Measurements from ENCODE around the gene PPP1R9A.

Gene PPP1R9A

GRCh38 chr7:95204618-95205017 lies 297.2 kb downstream of the PPP1R9A start:
- DNase-seq (ENCODE audit: low spot score): no peak

DNA sequence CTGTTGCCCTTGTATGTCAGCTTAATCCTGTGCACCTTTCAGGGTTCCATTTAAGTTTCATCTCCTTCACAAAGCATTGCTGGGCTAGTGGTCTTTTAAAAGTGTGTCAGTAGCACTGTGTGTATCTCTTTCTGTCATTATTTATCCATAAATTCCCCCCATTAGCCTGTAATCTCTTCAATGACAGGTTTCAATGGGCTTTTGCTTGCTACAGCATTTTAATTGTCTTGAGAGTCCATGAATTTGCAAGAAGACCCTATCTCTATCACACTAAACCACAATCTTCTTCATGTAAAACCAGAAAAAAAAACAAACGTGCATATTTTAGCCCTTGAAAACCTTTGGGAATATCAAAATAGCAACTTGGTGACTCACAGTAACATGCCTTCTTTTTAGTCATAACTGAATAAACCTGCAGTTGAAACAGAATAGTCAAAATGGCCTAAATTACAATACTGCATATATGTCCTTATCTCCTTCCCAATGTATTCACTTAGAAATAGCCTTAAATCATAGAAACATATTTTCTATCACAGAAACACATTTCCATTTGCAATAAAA lies 298.4 kb downstream of the PPP1R9A start:
- DNase-seq (ENCODE audit: low spot score): peak; percentile 13

DNA sequence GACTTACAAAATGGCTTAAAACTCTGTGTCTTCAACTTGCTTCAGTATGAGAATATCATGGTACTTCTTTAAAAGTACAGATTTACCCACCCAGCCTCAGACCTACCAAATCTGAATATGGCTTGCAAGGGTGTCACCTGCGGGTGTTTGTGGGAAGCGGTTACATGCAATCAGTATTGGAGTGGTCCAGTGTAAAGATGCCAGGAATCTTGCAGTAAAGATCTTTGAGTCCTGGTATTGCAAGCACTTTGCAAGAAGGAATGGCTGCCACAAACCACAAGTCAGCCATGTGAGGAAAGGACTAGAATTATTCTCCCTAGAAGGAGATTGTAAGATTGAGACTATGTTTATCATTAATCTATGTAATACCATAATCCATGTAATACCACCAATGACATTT lies 301.9 kb downstream of the PPP1R9A start:
- DNase-seq (ENCODE audit: low spot score): no peak

- no peak for DNase-seq (ENCODE audit: low spot score)
Observed at GRCh38 chr7:95209788-95210187, 302.4 kb downstream of the PPP1R9A start.

- DNase-seq (ENCODE audit: low spot score): no peak
Observed at GRCh38 chr7:95213148-95213547, 305.8 kb downstream of the PPP1R9A start.

DNA sequence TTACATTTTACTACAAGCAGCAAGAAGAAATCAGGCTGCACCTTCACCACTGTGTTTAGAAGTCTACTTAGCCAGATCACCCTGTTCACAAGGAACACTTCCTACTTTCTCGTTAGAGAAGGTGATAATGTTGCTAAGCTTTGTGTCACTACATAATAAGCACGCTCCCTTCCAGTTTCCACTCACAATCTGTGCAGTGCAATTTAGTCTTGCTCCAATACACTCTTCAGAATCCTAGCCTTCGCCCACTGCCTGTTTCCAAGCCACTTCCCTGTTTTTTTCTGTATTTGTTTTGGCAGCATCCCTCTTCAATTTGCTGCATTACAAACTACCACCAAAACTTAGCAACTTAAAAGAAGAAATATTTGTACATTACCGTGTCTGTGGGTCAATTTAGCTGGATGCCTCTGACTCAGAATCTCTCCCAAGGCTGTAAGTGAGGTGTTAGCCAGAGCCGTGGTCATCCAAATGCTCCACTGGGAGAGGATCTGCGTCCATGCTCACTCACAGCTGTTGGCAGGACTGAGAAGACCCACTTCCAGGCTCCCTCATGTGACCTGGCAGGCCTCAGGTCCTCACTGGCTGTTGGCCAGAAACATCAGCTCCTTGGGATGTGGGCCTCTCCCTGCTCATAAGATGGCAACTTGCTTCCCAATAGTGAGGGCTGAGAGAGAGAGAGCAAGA lies 306.6 kb downstream of the PPP1R9A start:
- no peak for DNase-seq (ENCODE audit: low spot score)

GRCh38 chr7:95219721-95220120 lies 312.3 kb downstream of the PPP1R9A start:
- DNase-seq (ENCODE audit: low spot score): no peak

DNA sequence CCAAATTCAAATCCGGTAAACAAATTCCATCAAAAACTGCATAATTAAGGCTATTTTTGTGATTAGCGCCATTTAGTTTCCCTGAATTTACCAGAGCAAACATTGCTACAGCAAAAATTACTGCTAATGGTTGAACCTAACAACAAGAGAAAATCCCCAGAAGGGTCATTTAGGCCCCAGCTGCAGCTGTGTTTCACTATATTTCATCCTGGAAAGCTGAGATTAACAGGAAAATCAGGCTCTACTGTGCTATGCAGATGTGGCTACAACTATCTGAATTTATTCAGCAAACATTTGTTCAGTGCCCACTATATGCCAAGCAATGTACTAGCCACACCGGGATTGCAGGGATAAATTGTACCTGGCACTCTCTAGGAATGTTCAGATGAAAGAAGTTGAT lies 312.9 kb downstream of the PPP1R9A start:
- DNase-seq (ENCODE audit: low spot score): no peak

DNA sequence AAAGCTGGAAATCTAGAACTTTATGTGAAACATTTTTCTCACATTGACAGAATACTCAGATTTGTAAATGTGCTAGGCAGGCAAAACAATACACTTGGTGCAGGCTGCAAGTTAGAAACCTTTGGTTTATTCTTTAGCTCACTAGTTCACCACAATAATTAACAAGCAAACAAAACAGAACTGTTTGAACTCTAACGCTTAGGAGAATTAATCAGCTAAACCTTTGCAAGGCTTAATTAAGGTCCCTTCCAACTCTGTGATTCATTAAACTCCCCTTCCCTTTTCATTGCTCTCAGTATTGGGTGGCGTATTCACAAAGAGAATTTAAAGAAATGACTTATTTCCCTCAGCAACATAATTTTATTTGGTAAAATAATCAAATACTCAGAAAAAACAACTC lies 317.9 kb downstream of the PPP1R9A start:
- no peak for DNase-seq (ENCODE audit: low spot score)

- no peak for DNase-seq (ENCODE audit: low spot score)
Observed at GRCh38 chr7:95229301-95229700, 321.9 kb downstream of the PPP1R9A start.

DNA sequence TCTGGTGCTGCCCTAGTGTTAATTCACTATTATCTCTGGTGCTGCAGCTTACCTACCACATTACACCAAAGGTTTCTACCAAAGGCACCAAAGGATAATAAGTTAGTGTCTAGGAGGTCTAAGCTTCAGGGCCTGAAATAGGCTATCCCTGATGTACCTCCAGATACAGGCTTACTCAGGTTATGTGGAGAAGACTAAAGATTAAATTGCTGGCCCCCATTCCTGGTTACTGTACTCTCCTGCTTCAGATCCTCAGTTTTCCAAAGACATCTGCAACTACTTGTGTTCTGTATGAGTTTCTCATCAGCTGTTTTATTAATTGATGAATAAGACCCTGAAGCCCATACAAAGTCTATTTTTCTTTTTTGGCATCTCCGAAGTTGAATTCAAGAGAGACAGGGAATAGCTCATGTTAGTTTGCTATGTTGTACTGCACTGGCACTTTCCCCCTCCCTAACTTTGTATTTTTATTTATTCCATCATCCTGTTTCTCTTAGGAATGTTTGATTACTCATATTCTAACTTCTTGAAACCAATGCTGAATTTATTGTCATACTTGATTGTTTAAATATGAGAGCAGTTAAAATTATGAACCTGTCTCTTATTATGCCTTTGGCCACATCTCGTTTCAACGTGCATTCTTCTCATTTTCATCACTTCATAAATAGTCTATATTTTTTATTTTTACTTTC lies 331.0 kb downstream of the PPP1R9A start:
- no peak for DNase-seq (ENCODE audit: low spot score)

DNA sequence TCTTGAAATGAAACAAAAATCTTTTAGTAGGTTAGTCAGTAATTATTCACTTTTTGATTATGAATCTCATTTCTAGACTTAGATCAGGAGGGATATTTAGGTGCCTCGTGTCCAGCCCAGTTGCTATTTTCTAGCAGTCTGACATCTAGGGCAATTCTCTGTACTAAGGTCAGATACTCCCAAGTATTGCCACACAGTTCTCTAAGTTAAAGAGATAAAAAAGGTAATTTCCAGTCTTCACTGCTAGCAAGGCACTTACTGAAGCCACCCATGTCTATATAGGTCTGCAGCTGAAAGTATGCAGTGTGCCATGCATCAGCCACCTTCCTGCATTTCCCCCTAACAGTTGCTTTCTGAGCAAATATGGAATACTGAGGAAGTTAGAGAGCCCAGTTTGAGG lies 333.5 kb downstream of the PPP1R9A start:
- DNase-seq (ENCODE audit: low spot score): no peak

- DNase-seq (ENCODE audit: low spot score): no peak
Observed at GRCh38 chr7:95242266-95242665, 334.9 kb downstream of the PPP1R9A start.

GRCh38 chr7:95244616-95245015 lies 337.2 kb downstream of the PPP1R9A start:
- no peak for DNase-seq (ENCODE audit: low spot score)

DNA sequence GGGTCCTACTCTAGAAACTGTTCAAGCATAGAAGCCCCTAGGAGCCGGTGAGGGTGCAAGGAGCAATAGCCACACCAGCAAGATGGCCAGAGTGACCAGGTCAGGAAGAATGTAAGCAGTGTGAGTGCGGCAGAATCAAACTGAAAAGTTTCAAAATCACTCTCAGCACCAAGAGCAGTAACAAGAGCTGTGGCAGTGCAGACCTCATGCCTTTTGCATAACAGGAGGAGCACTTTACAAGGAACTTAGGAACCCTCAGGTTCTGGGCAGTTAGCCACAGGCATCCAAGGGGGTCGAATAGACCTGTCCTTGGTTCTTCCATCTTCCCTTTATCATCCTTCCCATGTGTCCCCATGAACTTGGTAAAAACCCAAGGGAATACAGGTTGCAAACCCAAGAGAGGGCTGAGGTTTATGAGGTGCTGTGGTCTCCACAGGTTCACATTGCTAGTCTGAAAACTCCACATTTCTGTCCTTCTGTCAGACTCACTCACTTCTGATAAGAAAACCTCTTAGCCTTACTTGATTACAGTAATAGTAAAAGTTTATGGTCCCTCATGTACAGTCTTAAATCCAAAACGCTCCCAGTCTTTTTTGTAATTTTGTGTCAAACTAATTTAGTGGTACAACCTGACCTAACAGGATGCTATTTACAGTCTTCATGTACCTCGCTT lies 338.6 kb downstream of the PPP1R9A start:
- DNase-seq (ENCODE audit: low spot score): no peak

DNA sequence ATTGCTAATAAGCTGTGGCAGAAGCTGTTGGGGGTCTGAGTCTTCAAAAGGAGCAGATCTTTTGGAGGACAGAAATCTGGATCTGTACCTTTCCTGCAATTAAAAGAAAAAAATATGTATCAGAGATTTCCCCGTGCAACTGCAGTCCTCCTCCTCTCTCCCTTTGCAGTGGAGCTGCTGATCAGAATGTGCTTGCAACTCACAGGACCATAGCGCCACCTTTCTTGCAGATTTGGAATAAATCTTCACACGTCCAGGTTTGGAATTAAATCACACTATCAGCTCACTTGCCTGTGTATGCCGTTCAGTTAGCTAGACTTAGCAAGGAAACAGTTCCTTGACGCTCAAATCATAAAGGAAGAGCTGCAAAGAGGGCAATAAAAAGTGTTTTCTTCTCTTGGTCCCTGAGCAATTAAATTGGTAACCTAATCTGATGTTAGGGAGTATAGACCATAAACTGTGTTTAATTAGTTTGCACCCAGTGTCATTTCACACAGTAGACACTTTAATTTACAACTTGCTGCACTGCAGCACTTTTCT lies 339.5 kb downstream of the PPP1R9A start:
- peak; percentile 76 for DNase-seq (ENCODE audit: low spot score)

DNA sequence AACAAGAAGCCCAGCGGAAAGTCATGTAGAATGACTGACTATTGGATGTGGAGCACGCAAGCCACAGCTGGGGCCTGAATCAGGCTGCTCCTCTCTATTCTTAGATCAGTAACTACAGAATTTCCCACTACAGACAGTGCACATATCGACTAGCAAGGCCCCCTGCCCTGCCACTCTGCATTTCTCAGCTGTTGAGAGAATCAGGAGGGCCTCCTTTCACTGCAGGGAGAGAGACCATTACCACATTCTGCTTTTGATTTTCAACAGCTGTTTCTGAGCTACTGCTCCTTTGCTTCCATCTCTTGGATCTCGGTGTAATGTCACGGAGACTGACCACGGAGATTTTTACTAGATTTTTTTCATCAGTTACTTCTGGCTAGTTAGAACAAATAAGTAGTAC lies 343.2 kb downstream of the PPP1R9A start:
- no peak for DNase-seq (ENCODE audit: low spot score)

DNA sequence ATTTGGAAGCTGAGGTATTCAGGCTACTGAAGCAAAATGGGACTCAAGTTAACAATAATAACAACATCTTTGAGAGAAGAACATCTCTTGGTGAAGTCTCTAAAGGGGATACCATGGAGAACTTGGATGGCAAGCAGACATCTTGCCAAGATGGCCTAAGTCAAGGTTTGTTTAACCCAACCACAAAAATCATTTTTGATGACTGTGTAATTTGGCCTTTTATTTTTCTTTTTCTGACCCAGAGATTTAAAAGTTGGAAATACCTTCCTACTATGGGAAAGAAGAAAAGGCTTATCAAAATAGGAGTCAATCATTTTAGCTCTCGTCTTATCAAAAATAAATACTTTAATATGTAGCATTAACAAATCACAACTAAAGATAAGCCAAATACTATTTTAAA lies 344.6 kb downstream of the PPP1R9A start:
- no peak for DNase-seq (ENCODE audit: low spot score)

- no peak for DNase-seq (ENCODE audit: low spot score)
Observed at GRCh38 chr7:95253986-95254385, 346.6 kb downstream of the PPP1R9A start.

DNA sequence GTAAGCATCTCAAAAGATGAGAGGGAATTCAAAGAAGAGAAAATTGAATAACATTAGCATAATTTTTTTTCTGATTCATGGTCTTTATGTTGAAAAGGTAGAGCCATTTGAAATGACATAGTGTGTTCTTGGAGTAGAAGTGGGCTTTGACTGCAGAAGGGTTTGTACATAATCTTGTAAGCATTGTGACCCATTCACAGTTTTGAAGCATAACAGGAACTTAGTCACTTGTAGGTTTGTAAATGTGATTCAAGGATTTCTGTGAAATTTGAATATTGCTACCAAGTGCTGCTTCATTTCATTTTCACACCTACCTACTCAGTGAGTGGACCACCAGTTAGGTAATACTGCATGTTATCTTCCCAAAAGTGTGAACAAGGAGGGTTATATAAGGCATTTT lies 348.3 kb downstream of the PPP1R9A start:
- DNase-seq (ENCODE audit: low spot score): no peak

GRCh38 chr7:95261895-95262415 lies 354.6 kb downstream of the PPP1R9A start:
- no peak for DNase-seq (ENCODE audit: low spot score)

DNA sequence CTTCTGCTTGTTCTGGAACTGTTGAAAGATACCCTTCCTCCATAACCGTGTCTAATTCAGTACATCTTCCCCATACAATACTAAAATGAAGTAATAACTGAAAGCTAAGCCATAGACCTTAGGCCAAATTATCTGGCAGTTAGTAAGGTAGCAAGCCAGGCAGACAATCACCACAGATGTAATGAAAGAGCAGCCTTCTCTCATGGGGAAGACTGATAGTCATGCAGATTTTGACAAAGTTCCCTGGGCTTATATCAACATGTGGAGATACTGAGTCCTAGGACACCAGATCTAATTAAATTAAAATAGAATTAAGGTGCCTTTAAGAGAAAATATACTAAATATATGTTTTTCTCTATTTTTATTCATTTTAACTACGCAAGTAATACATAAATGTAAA lies 355.5 kb downstream of the PPP1R9A start:
- DNase-seq (ENCODE audit: low spot score): no peak
